Measurements from ENCODE around the gene FLT3. TPM values are rescaled to one million over a fixed set of nuclear protein-coding genes. Genes with fewer than 3 reads are reported as not detected.

Gene FLT3
- polyA plus RNA-seq = not detected in 2 replicates

GRCh38 chr13:28100150-28101121, at the start of gene FLT3:
Gene FLT3 (minus strand): TSS chr13:28100576. CDS start chr13:28100510, 66 bp downstream.

DNA sequence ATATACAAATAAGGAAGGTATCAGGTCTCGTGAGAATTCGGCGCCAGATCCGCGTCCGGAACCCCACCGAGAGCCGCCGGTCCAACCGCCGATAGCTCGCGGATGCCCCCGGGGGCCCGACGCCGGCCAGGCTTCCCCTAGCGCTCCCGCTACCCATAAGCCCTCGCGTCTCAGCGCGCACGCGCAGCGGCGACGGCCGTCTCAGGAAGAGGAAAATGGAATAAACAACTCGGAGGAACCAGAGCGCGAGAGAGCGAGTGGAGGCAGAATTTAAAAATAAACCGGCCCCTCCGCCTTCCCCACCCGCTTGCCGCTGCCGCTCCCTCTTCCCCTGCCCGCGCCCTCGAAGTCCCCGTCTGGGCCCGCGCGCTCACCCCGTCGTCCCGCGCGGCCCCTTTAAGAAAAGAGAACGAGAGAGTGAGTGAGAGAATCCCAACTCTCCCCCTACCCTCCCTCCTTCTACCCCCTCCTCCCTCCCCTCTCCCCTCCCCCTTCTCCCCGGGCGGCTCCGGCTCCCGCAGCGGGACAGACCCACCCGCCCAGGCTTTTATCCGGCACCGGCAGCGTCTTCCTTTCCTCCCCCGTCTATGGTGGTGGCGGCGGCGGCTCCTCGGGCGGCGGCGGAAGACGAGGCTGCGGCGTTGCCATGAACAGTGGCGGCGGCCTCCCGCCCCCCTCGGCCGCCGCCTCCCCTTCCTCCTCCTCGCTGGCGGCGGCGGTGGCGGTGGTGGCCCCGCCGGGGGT, 37.8 kb upstream of the FLT3 start, which contains the start of gene PAN3:
PAN3 (plus strand) TSS at position 534 of the 744 bp plus-strand sequence; CDS start at position 647, 113 bp downstream.

GRCh38 chr13:27988520-27988919, 111.9 kb downstream of the FLT3 start, which contains the start of gene URAD:
Gene URAD (minus strand): TSS chr13:27988693. CDS start chr13:27988637, 56 bp downstream.

GRCh38 chr13:27969082-27969865, 131.1 kb downstream of the FLT3 start, which contains the start of gene CDX2:
Gene CDX2 (minus strand): TSS chr13:27969315. CDS start chr13:27969006, 309 bp downstream.

Other genes starting within 250 kb of the FLT3 start
- gene PDX1, start 180.6 kb downstream of the FLT3 start, polyA plus RNA-seq = not detected in 2 replicates
- not detected in 2 replicates for gene CDX2, start 131.3 kb downstream of the FLT3 start, polyA plus RNA-seq
- gene URAD, start 111.9 kb downstream of the FLT3 start, polyA plus RNA-seq = not detected in 2 replicates
- gene PAN3, start 38.0 kb upstream of the FLT3 start, polyA plus RNA-seq = 9.3 and 11.6 TPM in 2 replicates